MM.1S (cell line): ENCODE data around the gene EVI5.

Experiments used
- DNase-seq: peaks from one replicate; pipeline ENCODE4 v3.0.0-alpha.2; 2015
- H2AFZ ChIP-seq: fragments of 300-600 bp; sonication (generic); 2 replicates; pipeline ENCODE4 v1.6.0; 2016; ENCODE audit warnings: antibody characterized with exemption, low read length
- H3F3A ChIP-seq: fragments of 300-600 bp; sonication (generic); 2 replicates; pipeline ENCODE4 v1.6.1; 2016; ENCODE audit warnings: mild to moderate bottlenecking, antibody characterized with exemption, low read length, moderate library complexity, mixed read lengths; ENCODE audit not compliant: insufficient read depth
- H3K27ac ChIP-seq: fragments of 300-600 bp; sonication (generic); 2 replicates; pipeline ENCODE4 v1.5.1; 2016; ENCODE audit warnings: mild to moderate bottlenecking, low read length
- H3K27me3 ChIP-seq: fragments of 300-600 bp; sonication (generic); replicated peaks from 2 replicates; pipeline ENCODE4 v1.6.0; 2016; ENCODE audit warnings: low read length; ENCODE audit not compliant: insufficient read depth
- H3K36me3 ChIP-seq: fragments of 300-600 bp; sonication (generic); replicated peaks from 2 replicates; pipeline ENCODE4 v1.6.1; 2016; ENCODE audit warnings: mild to moderate bottlenecking, low read length, mixed read lengths; ENCODE audit not compliant: insufficient read depth
- H3K4me1 ChIP-seq: fragments of 300-600 bp; sonication (generic); 2 replicates; pipeline ENCODE4 v1.6.1; 2016; ENCODE audit warnings: low read length, mixed read lengths
- H3K4me2 ChIP-seq: fragments of 300-600 bp; sonication (generic); 2 replicates; pipeline ENCODE4 v1.6.0; 2016; ENCODE audit warnings: low read depth, low read length
- H3K4me3 ChIP-seq: fragments of 300-600 bp; sonication (generic); 2 replicates; pipeline ENCODE4 v1.5.1; 2016; ENCODE audit warnings: low read length, mixed read lengths
- H3K79me2 ChIP-seq: fragments of 300-600 bp; sonication (generic); 2 replicates; pipeline ENCODE4 v1.6.1; 2016; ENCODE audit warnings: mixed run types, low read length, mixed read lengths
- H3K9ac ChIP-seq: fragments of 300-600 bp; sonication (generic); 2 replicates; pipeline ENCODE4 v1.6.1; 2016; ENCODE audit warnings: low read length, mixed read lengths
- H3K9me2 ChIP-seq: fragments of 300-600 bp; sonication (generic); replicated peaks from 2 replicates; pipeline ENCODE4 v1.6.1; 2016; ENCODE audit warnings: mild to moderate bottlenecking, low read length, mixed read lengths; ENCODE audit not compliant: insufficient read depth
- H3K9me3 ChIP-seq: fragments of 300-600 bp; sonication (generic); replicated peaks from 2 replicates; pipeline ENCODE4 v1.6.1; 2016; ENCODE audit warnings: mild to moderate bottlenecking, low read length, mixed read lengths; ENCODE audit not compliant: insufficient read depth
- H4K20me1 ChIP-seq: fragments of 300-600 bp; sonication (generic); 2 replicates; pipeline ENCODE4 v1.6.1; 2016; ENCODE audit warnings: mild to moderate bottlenecking, low read length, moderate library complexity, mixed read lengths; ENCODE audit not compliant: insufficient read depth
- EZH2 ChIP-seq: fragments of 300-600 bp; sonication (generic); optimal IDR thresholded peaks from 2 replicates; pipeline ENCODE3; 2017; ENCODE audit warnings: low read depth, mild to moderate bottlenecking, antibody characterized with exemption, low read length, mixed read lengths
- EZH2phosphoT487 ChIP-seq: fragments of 300-600 bp; sonication (generic); IDR thresholded peaks from 2 replicates; pipeline ENCODE4 v1.6.1; 2018; ENCODE audit warnings: antibody characterized with exemption, low read length
- TF ChIP-seq, protein P1 (sequence below): fragments of 300-600 bp; sonication (generic); IDR thresholded peaks from 2 replicates; pipeline ENCODE4 v1.5.1; 2016; ENCODE audit warnings: antibody characterized with exemption, low read length, mixed read lengths

Gene EVI5

DNA sequence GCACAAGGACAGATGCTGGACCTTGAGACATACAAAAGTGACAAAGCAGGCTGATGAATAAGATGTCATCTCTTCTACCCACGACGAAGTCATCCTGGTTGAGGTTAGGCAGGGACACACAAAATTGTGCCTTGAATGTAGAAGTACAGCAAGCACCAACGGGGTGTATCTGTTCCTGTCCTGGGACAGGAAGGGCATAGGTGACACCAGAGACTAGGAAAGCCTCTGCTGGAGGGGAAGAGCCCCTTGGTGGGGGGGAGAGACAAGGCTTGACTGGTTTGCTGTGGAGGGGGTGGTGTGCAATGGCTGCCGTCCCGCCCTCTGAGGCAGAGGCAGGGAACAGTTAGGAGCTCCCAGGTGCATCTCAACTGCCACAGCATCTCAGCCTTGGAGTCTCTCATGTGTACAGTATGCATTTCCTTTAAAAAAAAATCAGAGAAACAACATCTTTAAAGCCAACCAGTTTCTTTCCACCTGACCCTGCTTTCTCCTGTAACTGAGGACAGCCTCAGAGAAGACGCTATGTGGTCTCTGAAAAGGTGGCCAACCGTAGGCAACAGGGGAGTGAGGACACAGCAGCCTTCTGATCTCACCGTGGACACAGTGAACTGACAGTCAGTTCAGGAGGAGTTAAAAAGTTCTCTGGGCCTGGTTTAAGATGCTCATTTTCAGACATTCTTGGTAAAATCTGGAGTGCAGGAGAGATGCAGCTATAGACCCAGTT is 280.5 kb downstream of the EVI5 start:
- DNase-seq: no peak
- no peak overlapping the region for H3K4me2 ChIP-seq
- H3K4me1 ChIP-seq: peaks cover 19% of the 10 kb centered on the region

GRCh38 chr1:92503926-92504285 is 281.0 kb downstream of the EVI5 start:
- no peaks in the 10 kb centered on the region for H3K9me2 ChIP-seq
- no peak for DNase-seq
- peaks cover 19% of the 10 kb centered on the region for H3K4me1 ChIP-seq
- H4K20me1 ChIP-seq: no peaks in the 10 kb centered on the region
- H3K9ac ChIP-seq: no peak overlapping the region
- H3K79me2 ChIP-seq: no peaks in the 10 kb centered on the region
- no peaks in the 10 kb centered on the region for H3K36me3 ChIP-seq
- no peak overlapping the region for H3K4me3 ChIP-seq
- H3F3A ChIP-seq: peaks cover 9% of the 10 kb centered on the region
- H3K4me2 ChIP-seq: no peak overlapping the region
- H3K9me3 ChIP-seq: no peaks in the 10 kb centered on the region
- H3K27me3 ChIP-seq: no peaks in the 10 kb centered on the region
- H3K27ac ChIP-seq: no peak overlapping the region
- no peak for TF ChIP-seq EZH2
- TF ChIP-seq, protein P1, sequence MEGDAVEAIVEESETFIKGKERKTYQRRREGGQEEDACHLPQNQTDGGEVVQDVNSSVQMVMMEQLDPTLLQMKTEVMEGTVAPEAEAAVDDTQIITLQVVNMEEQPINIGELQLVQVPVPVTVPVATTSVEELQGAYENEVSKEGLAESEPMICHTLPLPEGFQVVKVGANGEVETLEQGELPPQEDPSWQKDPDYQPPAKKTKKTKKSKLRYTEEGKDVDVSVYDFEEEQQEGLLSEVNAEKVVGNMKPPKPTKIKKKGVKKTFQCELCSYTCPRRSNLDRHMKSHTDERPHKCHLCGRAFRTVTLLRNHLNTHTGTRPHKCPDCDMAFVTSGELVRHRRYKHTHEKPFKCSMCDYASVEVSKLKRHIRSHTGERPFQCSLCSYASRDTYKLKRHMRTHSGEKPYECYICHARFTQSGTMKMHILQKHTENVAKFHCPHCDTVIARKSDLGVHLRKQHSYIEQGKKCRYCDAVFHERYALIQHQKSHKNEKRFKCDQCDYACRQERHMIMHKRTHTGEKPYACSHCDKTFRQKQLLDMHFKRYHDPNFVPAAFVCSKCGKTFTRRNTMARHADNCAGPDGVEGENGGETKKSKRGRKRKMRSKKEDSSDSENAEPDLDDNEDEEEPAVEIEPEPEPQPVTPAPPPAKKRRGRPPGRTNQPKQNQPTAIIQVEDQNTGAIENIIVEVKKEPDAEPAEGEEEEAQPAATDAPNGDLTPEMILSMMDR: no peak
- TF ChIP-seq EZH2phosphoT487: no peak
- H2AFZ ChIP-seq: no peak overlapping the region

More for the DNA sequence above, 280.5 kb downstream of the EVI5 start:
- H3K4me3 ChIP-seq: no peak overlapping the region
- no peaks in the 10 kb centered on the region for H3K79me2 ChIP-seq
- no peak overlapping the region for H3K9ac ChIP-seq
- no peaks in the 10 kb centered on the region for H3K36me3 ChIP-seq
- TF ChIP-seq EZH2: no peak
- TF ChIP-seq, protein P1: no peak
- no peak for TF ChIP-seq EZH2phosphoT487
- H2AFZ ChIP-seq: no peak overlapping the region
- H3K27me3 ChIP-seq: no peaks in the 10 kb centered on the region
- H3K27ac ChIP-seq: no peak overlapping the region
- peaks cover 9% of the 10 kb centered on the region for H3F3A ChIP-seq
- H3K9me2 ChIP-seq: no peaks in the 10 kb centered on the region
- no peaks in the 10 kb centered on the region for H4K20me1 ChIP-seq
- no peaks in the 10 kb centered on the region for H3K9me3 ChIP-seq

- no peaks in the 10 kb centered on the region for H3K36me3 ChIP-seq
- H3K4me3 ChIP-seq: no peak overlapping the region
- no peak overlapping the region for H3K9ac ChIP-seq
- no peaks in the 10 kb centered on the region for H3K9me3 ChIP-seq
- no peaks in the 10 kb centered on the region for H3K79me2 ChIP-seq
- no peak for DNase-seq
- H3F3A ChIP-seq: peaks cover 9% of the 10 kb centered on the region
- H3K27me3 ChIP-seq: no peaks in the 10 kb centered on the region
- H2AFZ ChIP-seq: no peak overlapping the region
- H3K27ac ChIP-seq: no peak overlapping the region
- peaks cover 19% of the 10 kb centered on the region for H3K4me1 ChIP-seq
- TF ChIP-seq, protein P1: no peak
- TF ChIP-seq EZH2phosphoT487 (no peak), EZH2 (no peak)
- no peaks in the 10 kb centered on the region for H3K9me2 ChIP-seq
- H4K20me1 ChIP-seq: no peaks in the 10 kb centered on the region
- H3K4me2 ChIP-seq: no peak overlapping the region
Observed at GRCh38 chr1:92503043-92503925, 281.6 kb downstream of the EVI5 start.
